ENCODE measurements around the gene AIG1.

Gene AIG1

GRCh38 chr6:143247586-143247985 is 186.9 kb downstream of the AIG1 start:
- H3K9ac ChIP-seq = no peak overlapping the region
- H2AFZ ChIP-seq = no peak overlapping the region
- no peaks in the 10 kb centered on the region for H3K9me3 ChIP-seq (ENCODE audit: control insufficient read depth, low read length)
- H3K36me3 ChIP-seq (ENCODE audit: control insufficient read depth, insufficient read depth, low read length) = no peaks in the 10 kb centered on the region
- H3K4me3 ChIP-seq (ENCODE audit: low read depth, low read length) = no peak overlapping the region
- H3K27me3 ChIP-seq (ENCODE audit: control insufficient read depth, insufficient read depth, low read length) = no peaks in the 10 kb centered on the region
- no peak overlapping the region for H3K27ac ChIP-seq
- no peak overlapping the region for H3K4me2 ChIP-seq (ENCODE audit: low read length)
- TF ChIP-seq CTCF (IDR thresholded peaks at IDR 0.05) = no peak
- no peaks in the 10 kb centered on the region for H3K79me2 ChIP-seq
- peaks cover 4% of the 10 kb centered on the region for H3K4me1 ChIP-seq

GRCh38 chr6:143248359-143248758 is 187.7 kb downstream of the AIG1 start:
- Histone ChIP-seq H3K27ac (no peak overlapping the region), H3K9ac (no peak overlapping the region), H3K4me1 (peaks cover 1% of the 10 kb centered on the region), H2AFZ (no peak overlapping the region), H3K4me3 (ENCODE audit: low read depth, low read length) (no peak overlapping the region), H3K79me2 (no peaks in the 10 kb centered on the region), H3K27me3 (ENCODE audit: control insufficient read depth, insufficient read depth, low read length) (no peaks in the 10 kb centered on the region), H3K9me3 (ENCODE audit: control insufficient read depth, low read length) (no peaks in the 10 kb centered on the region), H3K36me3 (ENCODE audit: control insufficient read depth, insufficient read depth, low read length) (no peaks in the 10 kb centered on the region), H3K4me2 (ENCODE audit: low read length) (no peak overlapping the region)
- TF ChIP-seq CTCF (IDR thresholded peaks at IDR 0.05) = no peak

- Histone ChIP-seq H2AFZ (no peak overlapping the region), H3K9me3 (ENCODE audit: control insufficient read depth, low read length) (no peaks in the 10 kb centered on the region), H3K9ac (no peak overlapping the region), H3K79me2 (no peaks in the 10 kb centered on the region), H3K4me3 (ENCODE audit: low read depth, low read length) (no peak overlapping the region), H3K4me1 (no peaks in the 10 kb centered on the region), H3K36me3 (ENCODE audit: control insufficient read depth, insufficient read depth, low read length) (no peaks in the 10 kb centered on the region), H3K27ac (no peak overlapping the region), H3K4me2 (ENCODE audit: low read length) (no peak overlapping the region), H3K27me3 (ENCODE audit: control insufficient read depth, insufficient read depth, low read length) (no peaks in the 10 kb centered on the region)
- no peak for TF ChIP-seq CTCF (IDR thresholded peaks at IDR 0.05)
Measured at GRCh38 chr6:143251288-143251687, 190.6 kb downstream of the AIG1 start.

GRCh38 chr6:143252961-143253360 is 192.3 kb downstream of the AIG1 start:
- Histone ChIP-seq H2AFZ (no peak overlapping the region), H3K27me3 (ENCODE audit: control insufficient read depth, insufficient read depth, low read length) (no peaks in the 10 kb centered on the region), H3K4me3 (ENCODE audit: low read depth, low read length) (no peak overlapping the region), H3K36me3 (ENCODE audit: control insufficient read depth, insufficient read depth, low read length) (no peaks in the 10 kb centered on the region), H3K27ac (no peak overlapping the region), H3K9me3 (ENCODE audit: control insufficient read depth, low read length) (no peaks in the 10 kb centered on the region), H3K4me2 (ENCODE audit: low read length) (no peak overlapping the region), H3K9ac (no peak overlapping the region), H3K4me1 (no peaks in the 10 kb centered on the region), H3K79me2 (no peaks in the 10 kb centered on the region)
- no peak for TF ChIP-seq CTCF (IDR thresholded peaks at IDR 0.05)

DNA sequence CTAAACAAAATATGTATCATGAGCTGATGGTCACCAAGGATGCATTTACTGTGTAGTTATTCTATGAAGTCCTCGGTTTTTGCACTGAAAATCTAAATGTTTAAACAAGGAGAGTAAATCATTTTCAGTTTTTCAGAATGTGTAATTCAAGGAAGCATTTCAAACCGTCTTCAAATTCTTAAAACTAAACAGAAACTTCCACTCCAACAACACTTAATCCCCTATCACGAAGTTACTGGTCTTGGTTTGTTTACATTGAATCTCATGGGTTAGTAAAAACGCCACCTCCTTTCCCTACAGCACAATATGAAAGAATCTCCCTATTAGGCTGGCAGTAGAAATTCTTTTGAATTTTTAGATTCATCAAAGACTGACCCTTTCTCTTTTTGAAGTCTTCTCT is 192.9 kb downstream of the AIG1 start:
- Histone ChIP-seq H3K27ac (no peak overlapping the region), H3K4me3 (ENCODE audit: low read depth, low read length) (no peak overlapping the region)
- TF ChIP-seq CTCF (IDR thresholded peaks at IDR 0.05) = no peak

More for the DNA sequence above, 192.9 kb downstream of the AIG1 start:
- Histone ChIP-seq H3K9ac (no peak overlapping the region), H3K4me2 (ENCODE audit: low read length) (no peak overlapping the region), H2AFZ (no peak overlapping the region), H3K4me1 (no peaks in the 10 kb centered on the region), H3K27me3 (ENCODE audit: control insufficient read depth, insufficient read depth, low read length) (no peaks in the 10 kb centered on the region), H3K9me3 (ENCODE audit: control insufficient read depth, low read length) (no peaks in the 10 kb centered on the region), H3K79me2 (no peaks in the 10 kb centered on the region), H3K36me3 (ENCODE audit: control insufficient read depth, insufficient read depth, low read length) (no peaks in the 10 kb centered on the region)

Measured in parathyroid adenoma (tissue), 2 donors.